Endothelial cell of umbilical vein (primary cell): ENCODE data around the gene FOCAD. TPM values are rescaled to one million over a fixed set of nuclear protein-coding genes. Genes with fewer than 3 reads are reported as not detected.

Experiments
- BruUV-seq: library from RNA; stranded (reverse); fragments of 400-500 nt; replicated peaks from 2 replicates; lab custom pipeline; 2021; lab: Mats Ljungman, UMichigan
- CTCF ChIA-PET: fragments of 300-600, 350-600 bp; sonication (Branson Sonifier 250); formaldehyde crosslinking; loops from one replicate; lab custom pipeline; 2021; ENCODE audit warnings: antibody characterized with exemption, inconsistent platforms; lab: Charles Lee
- POLR2A ChIA-PET: fragments of 300-600, 350-600 bp; sonication (Branson Sonifier 250); formaldehyde crosslinking; loops from one replicate; lab custom pipeline; 2021; ENCODE audit warnings: antibody characterized with exemption, inconsistent platforms; lab: Charles Lee
- DNase-seq: peaks from one replicate; pipeline ENCODE4 v3.0.0-alpha.2; 2011; ENCODE audit warnings: low read depth, low spot score
- FAIRE-seq: peaks from 2 replicates; lab custom pipeline; 2011; peaks lifted over from hg19 to GRCh38; lab: Jason Lieb, UNC
- H2AFZ ChIP-seq: 2 replicates; pipeline ENCODE4 v1.6.0; 2012; ENCODE audit warnings: low read depth, low read length, control low read depth, inconsistent platforms
- H3K27ac ChIP-seq: 2 replicates; pipeline ENCODE4 v1.5.1; 2011; ENCODE audit warnings: low read depth, mild to moderate bottlenecking, control low read depth, low read length, moderate library complexity; ENCODE audit not compliant: insufficient read depth
- H3K27me3 ChIP-seq, 2 experiments: 2 replicates each; pipeline versions ENCODE4 v1.6.0 to v1.6.1; 2011; ENCODE audit warnings: low read length in 2 of 2, mixed read lengths in 1 of 2; ENCODE audit not compliant: control insufficient read depth in 2 of 2, insufficient read depth in 2 of 2
- H3K36me3 ChIP-seq, 2 experiments: 2 replicates in 1 of 2; 3 replicates in 1 of 2; pipeline ENCODE4 v1.5.1; 2011; ENCODE audit warnings: low read length in 2 of 2, mild to moderate bottlenecking in 1 of 2, moderate library complexity in 1 of 2; ENCODE audit not compliant: control insufficient read depth in 2 of 2, insufficient read depth in 2 of 2; ENCODE audit errors: extremely low read depth in 1 of 2
- H3K4me1 ChIP-seq: 3 replicates; pipeline ENCODE4 v1.5.1; 2011; ENCODE audit warnings: mild to moderate bottlenecking, low read length; ENCODE audit not compliant: control insufficient read depth, insufficient read depth; ENCODE audit errors: extremely low read depth
- H3K4me2 ChIP-seq: 2 replicates; pipeline ENCODE4 v1.6.1; 2011; ENCODE audit warnings: low read length, control low read depth, mixed read lengths; ENCODE audit not compliant: insufficient read depth
- H3K4me3 ChIP-seq, 3 experiments: fragments of 200-600 bp in 1 of 3; sonication (generic), shearing (Covaris generic) in 1 of 3; replicated peaks in 1 of 3; 2 replicates each; pipeline ENCODE4 v1.5.1; 2011 to 2016; ENCODE audit warnings: control low read depth in 3 of 3, low read length in 3 of 3, mild to moderate bottlenecking in 2 of 3, inconsistent platforms in 1 of 3, low read depth in 1 of 3, moderate library complexity in 1 of 3; ENCODE audit not compliant: insufficient read depth in 1 of 3
- H3K79me2 ChIP-seq: 2 replicates; pipeline ENCODE4 v1.6.0; 2012; ENCODE audit warnings: low read length, inconsistent platforms; ENCODE audit not compliant: control insufficient read depth, insufficient read depth
- H3K9ac ChIP-seq: replicated peaks from 2 replicates; pipeline ENCODE3; 2011; ENCODE audit warnings: low read length, control low read depth; ENCODE audit not compliant: insufficient read depth; ENCODE audit errors: extremely low read depth
- H3K9me1 ChIP-seq: replicated peaks from 3 replicates; pipeline ENCODE4 v1.6.0; 2011; ENCODE audit warnings: mild to moderate bottlenecking, low read length; ENCODE audit not compliant: control insufficient read depth, insufficient read depth; ENCODE audit errors: extremely low read depth
- H3K9me3 ChIP-seq: replicated peaks from 2 replicates; pipeline ENCODE4 v1.5.1; 2012; ENCODE audit warnings: low read length, inconsistent platforms; ENCODE audit not compliant: control insufficient read depth, insufficient read depth
- H4K20me1 ChIP-seq: replicated peaks from 2 replicates; pipeline ENCODE3; 2011; ENCODE audit warnings: mild to moderate bottlenecking, low read length; ENCODE audit not compliant: control insufficient read depth, insufficient read depth; ENCODE audit errors: extremely low read depth
- EZH2 ChIP-seq: IDR thresholded peaks from 2 replicates; pipeline ENCODE4 v1.6.1; 2012; ENCODE audit warnings: borderline replicate concordance, low read depth, mild to moderate bottlenecking, moderate library complexity, low read length, inconsistent platforms; ENCODE audit not compliant: severe bottlenecking
- FOS ChIP-seq: IDR thresholded peaks from 2 replicates; pipeline ENCODE4 v1.6.1; 2011; ENCODE audit warnings: mild to moderate bottlenecking, low read length, moderate library complexity, borderline replicate concordance; ENCODE audit not compliant: insufficient read depth
- GATA2 ChIP-seq: IDR thresholded peaks from 2 replicates; pipeline ENCODE4 v1.7.0; 2011; ENCODE audit warnings: low read depth, mild to moderate bottlenecking, moderate library complexity, mixed read lengths, low read length; ENCODE audit not compliant: insufficient read length, insufficient read depth
- JUN ChIP-seq: IDR thresholded peaks from 2 replicates; pipeline ENCODE4 v1.6.1; 2011; ENCODE audit warnings: borderline replicate concordance, low read depth; ENCODE audit not compliant: insufficient read length, insufficient read depth
- MYC ChIP-seq: IDR thresholded peaks from one replicate; pipeline ENCODE4 v1.6.1; 2011; ENCODE audit warnings: mild to moderate bottlenecking, low read depth, low read length
- POLR2A ChIP-seq: IDR thresholded peaks from 2 replicates; pipeline ENCODE4 v1.6.1; 2012; ENCODE audit warnings: low read depth, mild to moderate bottlenecking, control low read depth, low read length
- POLR2AphosphoS5 ChIP-seq: IDR thresholded peaks from 2 replicates; pipeline ENCODE4 v1.6.1; 2012; ENCODE audit warnings: low read depth, mild to moderate bottlenecking, control low read depth, low read length, moderate library complexity; ENCODE audit not compliant: insufficient read depth
- dilution Hi-C: fragments of 300-500 bp; cut with MboI; formaldehyde crosslinking; loops from one replicate; pipeline ENCODE4 v1.15.0; 2019; ENCODE audit warnings: low sequenced_read_pairs; ENCODE audit not compliant: extremely low pct_ligation_motif_present
- intact Hi-C: fragments of 100-400 bp; cut with micrococcal nuclease; formaldehyde crosslinking; loops from one replicate; pipeline ENCODE4 v1.10.0; 2022
- polyA plus RNA-seq, 4 experiments: library from polyadenylated mRNA; depleted of rRNA in 3 of 4; stranded (reverse) in 3 of 4; unstranded in 1 of 4; fragments of >200 nt; gene quantifications; 2 replicates each; pipeline versions ENCODE4 v1.2.1 to v1.2.3, GENCODE V29; 2011 to 2012; ENCODE audit warnings: missing spikeins in 1 of 4
- total RNA-seq: library from RNA; stranded (reverse); gene quantifications from 2 replicates; pipeline ENCODE4 v1.2.3, GENCODE V29; 2021
- TF ChIP-seq, protein P1 (sequence below): IDR thresholded peaks from 2 replicates; pipeline ENCODE4 v1.6.1; 2011; ENCODE audit not compliant: insufficient read depth, insufficient read length
- TF ChIP-seq, protein P2 (sequence below), 2 donors: IDR thresholded peaks; 1 replicate in 1 of 2; 2 replicates in 1 of 2; pipeline ENCODE4 v1.5.1; 2011; ENCODE audit warnings: low read length in 2 of 2, mild to moderate bottlenecking in 2 of 2, moderate library complexity in 2 of 2, control low read depth in 1 of 2, inconsistent platforms in 1 of 2, low read depth in 1 of 2; ENCODE audit not compliant: insufficient read depth in 1 of 2; ENCODE audit errors: extremely low read depth in 1 of 2

Gene FOCAD
- total and polyA plus RNA-seq, 2 donors (not counting 3 experiments of a cell fraction or from before 2014, with no cell fraction given), result 26.7 to 66.9 TPM

DNA sequence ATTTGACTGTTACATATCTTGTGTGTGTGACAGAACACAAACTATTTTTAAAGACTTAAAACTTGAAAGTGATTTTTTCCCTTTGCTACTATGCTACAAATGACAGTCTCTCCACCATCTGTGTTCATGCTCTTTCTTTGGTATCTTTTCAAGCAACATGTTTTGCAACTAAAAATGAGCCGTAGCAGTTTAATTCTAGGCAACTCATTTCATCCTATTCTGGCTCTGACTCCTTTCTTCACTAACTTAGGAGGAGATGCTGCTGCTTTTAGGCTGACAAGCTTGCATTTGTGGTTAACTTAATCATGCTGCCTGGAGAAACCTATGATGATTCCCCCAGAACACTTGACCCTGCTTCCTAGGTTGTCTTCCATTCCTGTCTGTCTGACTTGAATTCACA is 246.8 kb downstream of the FOCAD start:
- dilution Hi-C loops, result no loop called here
- Histone ChIP-seq H3K9ac (no peak overlapping the region), H3K9me1 (no peaks in the 10 kb centered on the region), H4K20me1 (no peaks in the 10 kb centered on the region), H3K4me2 (no peak overlapping the region), H3K27me3 (no peaks in the 10 kb centered on the region), H3K4me3 (no peak overlapping the region), H3K9me3 (no peaks in the 10 kb centered on the region), H3K36me3 (no peaks in the 10 kb centered on the region), H2AFZ (no peak overlapping the region), H3K79me2 (no peaks in the 10 kb centered on the region), H3K27ac (no peak overlapping the region), H3K4me1 (no peaks in the 10 kb centered on the region)
- BruUV-seq, result no TSS peak
- DNase-seq (no peak), FAIRE-seq (no peak)
- ChIA-PET CTCF (interaction anchor here (1.0 to 5.0 kb wide), 5 partner anchors 10 to 574 kb away, joined by 3 to 32 read pairs (median 5); partner anchors contain the start of gene MLLT3), POLR2A (interaction anchor here (0.5 kb wide), 1 partner anchor 309 kb away, joined by 3 read pairs; the partner anchor contains the start of gene MLLT3)
- no peak for TF ChIP-seq EZH2
- no peak for TF ChIP-seq POLR2AphosphoS5
- TF ChIP-seq, protein P1, sequence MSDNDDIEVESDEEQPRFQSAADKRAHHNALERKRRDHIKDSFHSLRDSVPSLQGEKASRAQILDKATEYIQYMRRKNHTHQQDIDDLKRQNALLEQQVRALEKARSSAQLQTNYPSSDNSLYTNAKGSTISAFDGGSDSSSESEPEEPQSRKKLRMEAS, result no peak
- TF ChIP-seq POLR2A, result no peak
- intact Hi-C loops, result no loop called here

DNA sequence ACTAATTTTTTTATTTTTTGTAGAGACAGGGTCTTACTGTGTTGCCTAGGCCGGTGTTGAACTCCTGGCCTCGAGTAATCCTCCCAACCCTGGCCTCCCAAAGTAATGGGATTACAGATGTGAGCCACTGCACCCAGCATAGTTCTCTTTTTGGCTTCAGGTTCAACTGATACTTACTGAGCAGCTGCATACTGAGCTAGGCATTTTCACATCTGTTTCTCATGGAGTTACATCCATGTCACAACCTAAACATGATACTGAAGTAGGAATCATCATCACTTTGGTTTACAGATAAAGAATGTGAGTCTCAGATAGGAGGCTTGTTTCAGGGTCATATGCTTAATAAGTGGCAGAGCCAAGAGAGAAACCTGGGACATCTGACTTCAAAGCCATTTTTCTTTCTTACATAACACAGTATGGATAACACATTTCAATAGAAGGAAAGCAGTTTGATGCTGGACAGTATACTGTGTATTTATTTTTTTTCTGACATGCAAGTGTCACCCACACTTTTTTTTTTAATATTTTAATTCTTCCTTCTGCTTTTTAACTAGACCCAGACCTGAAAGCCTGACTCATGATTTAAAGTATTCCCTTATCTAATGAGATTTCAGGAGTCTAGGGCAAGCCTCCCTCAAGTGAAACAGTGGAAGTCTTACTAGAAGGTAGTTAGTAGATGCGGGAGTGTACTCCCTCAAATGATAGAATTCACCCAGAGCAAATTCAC is 256.6 kb downstream of the FOCAD start:
- peak; percentile 28 for FAIRE-seq
- no peaks in the 10 kb centered on the region for H3K9me1 ChIP-seq
- TF ChIP-seq FOS (no peak), EZH2 (no peak), JUN (no peak), POLR2AphosphoS5 (no peak), POLR2A (no peak), MYC (no peak), GATA2 (no peak)
- TF ChIP-seq, protein P1, result no peak
- TF ChIP-seq, protein P2, sequence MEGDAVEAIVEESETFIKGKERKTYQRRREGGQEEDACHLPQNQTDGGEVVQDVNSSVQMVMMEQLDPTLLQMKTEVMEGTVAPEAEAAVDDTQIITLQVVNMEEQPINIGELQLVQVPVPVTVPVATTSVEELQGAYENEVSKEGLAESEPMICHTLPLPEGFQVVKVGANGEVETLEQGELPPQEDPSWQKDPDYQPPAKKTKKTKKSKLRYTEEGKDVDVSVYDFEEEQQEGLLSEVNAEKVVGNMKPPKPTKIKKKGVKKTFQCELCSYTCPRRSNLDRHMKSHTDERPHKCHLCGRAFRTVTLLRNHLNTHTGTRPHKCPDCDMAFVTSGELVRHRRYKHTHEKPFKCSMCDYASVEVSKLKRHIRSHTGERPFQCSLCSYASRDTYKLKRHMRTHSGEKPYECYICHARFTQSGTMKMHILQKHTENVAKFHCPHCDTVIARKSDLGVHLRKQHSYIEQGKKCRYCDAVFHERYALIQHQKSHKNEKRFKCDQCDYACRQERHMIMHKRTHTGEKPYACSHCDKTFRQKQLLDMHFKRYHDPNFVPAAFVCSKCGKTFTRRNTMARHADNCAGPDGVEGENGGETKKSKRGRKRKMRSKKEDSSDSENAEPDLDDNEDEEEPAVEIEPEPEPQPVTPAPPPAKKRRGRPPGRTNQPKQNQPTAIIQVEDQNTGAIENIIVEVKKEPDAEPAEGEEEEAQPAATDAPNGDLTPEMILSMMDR (IDR thresholded peaks at IDR 0.05; ENCODE audit: extremely low read depth in 1 of 2, insufficient read depth in 1 of 2, low read depth in 1 of 2, low read length in 2 of 2), result no peak
- no peak overlapping the region for H3K4me3 ChIP-seq
- CTCF ChIA-PET, result interaction anchor here (0.6 to 7.0 kb wide), 49 partner anchors 10 to 1013 kb away, joined by 3 to 153 read pairs (median 4); partner anchors contain the start of genes FOCAD and MLLT3
- H3K4me2 ChIP-seq, result no peak overlapping the region
- H3K36me3 ChIP-seq, result no peaks in the 10 kb centered on the region
- no peak for DNase-seq
- H3K9me3 ChIP-seq, result no peaks in the 10 kb centered on the region
- no peak overlapping the region for H3K27ac ChIP-seq
- no peak overlapping the region for H2AFZ ChIP-seq
- H4K20me1 ChIP-seq, result no peaks in the 10 kb centered on the region
- H3K9ac ChIP-seq, result no peak overlapping the region
- BruUV-seq, result no TSS peak
- no peaks in the 10 kb centered on the region for H3K4me1 ChIP-seq
- intact Hi-C loops (loop anchor here (1.0 to 10.0 kb wide), 8 partner anchors 56 to 1014 kb away; partner anchors contain the start of gene FOCAD), dilution Hi-C loops (no loop called here)
- POLR2A ChIA-PET, result interaction anchor here (0.6 kb wide), 1 partner anchor 527 kb away, joined by 3 read pairs; no protein-coding TSS in a partner anchor
- H3K27me3 ChIP-seq, result no peaks in the 10 kb centered on the region
- H3K79me2 ChIP-seq, result no peaks in the 10 kb centered on the region
